K562 (cell line): ENCODE data around the gene GUK1. TPM values are rescaled to one million over a fixed set of nuclear protein-coding genes. Genes with fewer than 3 reads are reported as not detected.

Experiments used
- CHD2 ChIP-seq: IDR thresholded peaks from 2 replicates; pipeline ENCODE4 v1.6.1; 2011; ENCODE audit warnings: low read depth, low read length
- CREM ChIP-seq: IDR thresholded peaks from 2 replicates; pipeline ENCODE4 v1.6.1; 2014; ENCODE audit warnings: antibody characterized with exemption, low read depth
- EP300 ChIP-seq: IDR thresholded peaks from 2 replicates; pipeline ENCODE4 v1.6.1; 2012; ENCODE audit warnings: low read length, improper control_type of control experiment
- FOSL1 ChIP-seq: fragments of 200-800 bp; sonication (Bioruptor generic); conservative IDR thresholded peaks from 2 replicates; pipeline ENCODE4 v1.6.1; 2016; ENCODE audit warnings: missing genetic modification characterization, missing compliant biosample characterization
- KDM4B ChIP-seq, 2 experiments: fragments of 450-650 bp in 1 of 2; sonication (generic) in 1 of 2; IDR thresholded peaks; 2 replicates each; pipeline ENCODE4 v1.6.1; 2016 to 2017; ENCODE audit warnings: borderline replicate concordance in 2 of 2, antibody characterized with exemption in 1 of 2, low read depth in 1 of 2, mild to moderate bottlenecking in 1 of 2
- POLR2A ChIP-seq: fragments of 450-650 bp; conservative IDR thresholded peaks from 2 replicates; pipeline ENCODE4 v1.6.1; 2016
- POLR2B ChIP-seq: fragments of 450-650 bp; IDR thresholded peaks from 2 replicates; pipeline ENCODE4 v1.6.1; 2018; ENCODE audit warnings: low read depth; ENCODE audit not compliant: partially characterized antibody
- RBM17 ChIP-seq: fragments of 200-400 bp; formaldehyde crosslinking; IDR thresholded peaks from 2 replicates; pipeline ENCODE4 v1.6.1; 2017; ENCODE audit warnings: low read depth, mild to moderate bottlenecking, low read length, borderline replicate concordance
- SPI1 ChIP-seq: IDR thresholded peaks from 2 replicates; pipeline ENCODE4 v1.6.1; 2011; ENCODE audit warnings: low read depth, low read length, control low read depth, borderline replicate concordance
- SRSF9 ChIP-seq: fragments of 200-400 bp; formaldehyde crosslinking; IDR thresholded peaks from 2 replicates; pipeline ENCODE4 v1.6.1; 2017; ENCODE audit warnings: low read depth, low read length, borderline replicate concordance
- SUPT5H ChIP-seq: fragments of 450-650 bp; IDR thresholded peaks from 2 replicates; pipeline ENCODE4 v1.6.1; 2016
- YBX1 ChIP-seq: fragments of 450-650 bp; IDR thresholded peaks from 2 replicates; pipeline ENCODE4 v1.7.1; 2016; ENCODE audit warnings: mild to moderate bottlenecking
- ZNF717 ChIP-seq: fragments of 250-450 bp; sonication (Bioruptor Pico); IDR thresholded peaks from 2 replicates; pipeline ENCODE4 v1.5.0; 2021
- polyA plus RNA-seq, 8 experiments: library from polyadenylated mRNA; depleted of rRNA in 4 of 8; stranded (reverse) in 5 of 8; unstranded in 3 of 8; fragments of >200 nt; fragmentation: Nextera tagmentation in 2 of 8; fragmentation: Illumina TruSeq in 1 of 8; extraction: Ambion mirVana in 2 of 8; extraction: Trizol in 1 of 8; gene quantifications; 2 replicates each; pipeline versions ENCODE4 v1.2.1 to v1.2.3, GENCODE V29; 2011 to 2014; ENCODE audit warnings: inconsistent platforms in 1 of 8, missing spikeins in 1 of 8
- total RNA-seq, 7 experiments: library from RNA; depleted of rRNA in 6 of 7; stranded (reverse); fragments of >200 nt in 6 of 7; fragmentation: Illumina TruSeq in 2 of 7; extraction: Trizol in 2 of 7; gene quantifications; 2 replicates each; pipeline versions ENCODE4 v1.2.1 to v1.2.3, GENCODE V29; 2011 to 2021; ENCODE audit warnings: low replicate concordance in 1 of 7
- TF ChIP-seq, protein P1 (sequence below): fragments of 450-650 bp; formaldehyde crosslinking; IDR thresholded peaks from 2 replicates; pipeline ENCODE4 v1.4.0; 2022; ENCODE audit warnings: mild to moderate bottlenecking, moderate library complexity
- TF ChIP-seq, protein P2 (sequence below): sonication (generic); formaldehyde crosslinking; IDR thresholded peaks from 2 replicates; pipeline ENCODE4 v1.8.1; 2022; ENCODE audit warnings: missing genetic modification reagents
- TF ChIP-seq, protein P3 (sequence below): fragments of 150-350 bp; IDR thresholded peaks from 2 replicates; pipeline ENCODE4 v1.6.1; 2014; ENCODE audit warnings: low read depth, mild to moderate bottlenecking, low read length, borderline replicate concordance
- TF ChIP-seq, protein P4 (sequence below), 3 experiments: fragments of 200-800 bp in 1 of 3; sonication (Bioruptor generic) in 1 of 3; sonication (generic) in 1 of 3; formaldehyde crosslinking in 1 of 3; IDR thresholded peaks; 2 replicates each; pipeline versions ENCODE4 v1.6.1 to v1.8.0; 2016 to 2022; ENCODE audit warnings: mild to moderate bottlenecking in 2 of 3, missing compliant biosample characterization in 2 of 3, missing genetic modification characterization in 2 of 3, missing genetic modification reagents in 1 of 3
- TF ChIP-seq, protein P5 (sequence below): fragments of 450-650 bp; IDR thresholded peaks from 2 replicates; pipeline ENCODE4 v1.6.1; 2016; ENCODE audit warnings: antibody characterized with exemption

Gene GUK1
- total and polyA plus RNA-seq, 9 of the 15 experiments (the other 6 are each of a cell fraction or from before 2014, with no cell fraction given), result 7.0 to 331 (median 132) TPM

DNA sequence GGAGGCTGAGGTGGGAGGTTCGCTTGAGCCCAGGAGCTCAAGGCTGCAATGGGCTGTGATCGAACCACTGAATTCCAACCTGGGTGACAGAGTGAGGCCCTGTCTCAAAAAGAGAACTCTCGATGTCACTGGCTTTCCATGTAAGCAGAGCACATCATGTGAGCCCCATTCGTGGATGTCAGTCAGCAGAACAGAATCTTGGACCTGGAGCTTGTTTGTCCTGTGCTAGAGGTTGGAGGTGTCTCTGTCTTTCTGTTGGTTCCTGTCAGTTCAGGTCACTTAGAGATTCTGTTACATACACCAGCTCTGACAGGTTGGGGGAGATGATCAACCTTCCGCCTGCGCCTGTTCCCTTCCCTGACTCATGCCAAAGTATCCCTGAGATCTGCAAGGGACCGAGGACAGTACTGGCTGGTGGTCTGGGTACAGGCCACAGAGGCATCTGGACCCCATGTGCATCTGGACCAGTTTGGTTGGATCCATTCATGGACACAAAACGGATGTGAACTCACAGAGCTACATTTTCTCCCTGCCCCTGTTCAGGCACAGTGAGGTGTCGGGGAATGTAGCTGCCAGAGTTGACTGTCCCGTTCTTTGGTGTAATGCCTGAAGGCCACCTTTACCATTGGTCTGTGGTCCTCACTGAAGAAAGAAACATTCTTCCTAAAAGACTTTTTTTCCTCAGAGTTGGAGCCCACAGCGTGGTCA, 47.6 kb upstream of the GUK1 start (continued):
- no peak for TF ChIP-seq ZNF717 (CRISPR knock-in tag)
- TF ChIP-seq YBX1, result no peak
- peak; percentile 22; the same call in 1 of the 2 replicates for TF ChIP-seq SUPT5H
- no peak for TF ChIP-seq FOSL1 (tag)
- TF ChIP-seq SRSF9, result no peak
- TF ChIP-seq, protein P1, sequence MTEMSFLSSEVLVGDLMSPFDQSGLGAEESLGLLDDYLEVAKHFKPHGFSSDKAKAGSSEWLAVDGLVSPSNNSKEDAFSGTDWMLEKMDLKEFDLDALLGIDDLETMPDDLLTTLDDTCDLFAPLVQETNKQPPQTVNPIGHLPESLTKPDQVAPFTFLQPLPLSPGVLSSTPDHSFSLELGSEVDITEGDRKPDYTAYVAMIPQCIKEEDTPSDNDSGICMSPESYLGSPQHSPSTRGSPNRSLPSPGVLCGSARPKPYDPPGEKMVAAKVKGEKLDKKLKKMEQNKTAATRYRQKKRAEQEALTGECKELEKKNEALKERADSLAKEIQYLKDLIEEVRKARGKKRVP, result no peak
- 0 out of 2 replicates have a peak, but pooled peaks have one; percentile 36 for TF ChIP-seq POLR2A
- TF ChIP-seq, protein P2, sequence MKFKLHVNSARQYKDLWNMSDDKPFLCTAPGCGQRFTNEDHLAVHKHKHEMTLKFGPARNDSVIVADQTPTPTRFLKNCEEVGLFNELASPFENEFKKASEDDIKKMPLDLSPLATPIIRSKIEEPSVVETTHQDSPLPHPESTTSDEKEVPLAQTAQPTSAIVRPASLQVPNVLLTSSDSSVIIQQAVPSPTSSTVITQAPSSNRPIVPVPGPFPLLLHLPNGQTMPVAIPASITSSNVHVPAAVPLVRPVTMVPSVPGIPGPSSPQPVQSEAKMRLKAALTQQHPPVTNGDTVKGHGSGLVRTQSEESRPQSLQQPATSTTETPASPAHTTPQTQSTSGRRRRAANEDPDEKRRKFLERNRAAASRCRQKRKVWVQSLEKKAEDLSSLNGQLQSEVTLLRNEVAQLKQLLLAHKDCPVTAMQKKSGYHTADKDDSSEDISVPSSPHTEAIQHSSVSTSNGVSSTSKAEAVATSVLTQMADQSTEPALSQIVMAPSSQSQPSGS, result no peak
- TF ChIP-seq POLR2B, result peak; percentile 4
- TF ChIP-seq, protein P3, sequence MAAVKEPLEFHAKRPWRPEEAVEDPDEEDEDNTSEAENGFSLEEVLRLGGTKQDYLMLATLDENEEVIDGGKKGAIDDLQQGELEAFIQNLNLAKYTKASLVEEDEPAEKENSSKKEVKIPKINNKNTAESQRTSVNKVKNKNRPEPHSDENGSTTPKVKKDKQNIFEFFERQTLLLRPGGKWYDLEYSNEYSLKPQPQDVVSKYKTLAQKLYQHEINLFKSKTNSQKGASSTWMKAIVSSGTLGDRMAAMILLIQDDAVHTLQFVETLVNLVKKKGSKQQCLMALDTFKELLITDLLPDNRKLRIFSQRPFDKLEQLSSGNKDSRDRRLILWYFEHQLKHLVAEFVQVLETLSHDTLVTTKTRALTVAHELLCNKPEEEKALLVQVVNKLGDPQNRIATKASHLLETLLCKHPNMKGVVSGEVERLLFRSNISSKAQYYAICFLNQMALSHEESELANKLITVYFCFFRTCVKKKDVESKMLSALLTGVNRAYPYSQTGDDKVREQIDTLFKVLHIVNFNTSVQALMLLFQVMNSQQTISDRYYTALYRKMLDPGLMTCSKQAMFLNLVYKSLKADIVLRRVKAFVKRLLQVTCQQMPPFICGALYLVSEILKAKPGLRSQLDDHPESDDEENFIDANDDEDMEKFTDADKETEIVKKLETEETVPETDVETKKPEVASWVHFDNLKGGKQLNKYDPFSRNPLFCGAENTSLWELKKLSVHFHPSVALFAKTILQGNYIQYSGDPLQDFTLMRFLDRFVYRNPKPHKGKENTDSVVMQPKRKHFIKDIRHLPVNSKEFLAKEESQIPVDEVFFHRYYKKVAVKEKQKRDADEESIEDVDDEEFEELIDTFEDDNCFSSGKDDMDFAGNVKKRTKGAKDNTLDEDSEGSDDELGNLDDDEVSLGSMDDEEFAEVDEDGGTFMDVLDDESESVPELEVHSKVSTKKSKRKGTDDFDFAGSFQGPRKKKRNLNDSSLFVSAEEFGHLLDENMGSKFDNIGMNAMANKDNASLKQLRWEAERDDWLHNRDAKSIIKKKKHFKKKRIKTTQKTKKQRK, result no peak
- no peak for TF ChIP-seq SPI1
- no peak for TF ChIP-seq CREM
- no peak for TF ChIP-seq EP300
- no peak for TF ChIP-seq RBM17
- TF ChIP-seq, protein P4, sequence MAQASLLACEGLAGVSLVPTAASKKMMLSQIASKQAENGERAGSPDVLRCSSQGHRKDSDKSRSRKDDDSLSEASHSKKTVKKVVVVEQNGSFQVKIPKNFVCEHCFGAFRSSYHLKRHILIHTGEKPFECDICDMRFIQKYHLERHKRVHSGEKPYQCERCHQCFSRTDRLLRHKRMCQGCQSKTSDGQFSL (CRISPR knock-in tag; IDR thresholded peaks at IDR 0.05), result no peak
- TF ChIP-seq, protein P4 (tag; IDR thresholded peaks at IDR 0.05), result no peak
- no peak for TF ChIP-seq CHD2
- TF ChIP-seq, protein P5, sequence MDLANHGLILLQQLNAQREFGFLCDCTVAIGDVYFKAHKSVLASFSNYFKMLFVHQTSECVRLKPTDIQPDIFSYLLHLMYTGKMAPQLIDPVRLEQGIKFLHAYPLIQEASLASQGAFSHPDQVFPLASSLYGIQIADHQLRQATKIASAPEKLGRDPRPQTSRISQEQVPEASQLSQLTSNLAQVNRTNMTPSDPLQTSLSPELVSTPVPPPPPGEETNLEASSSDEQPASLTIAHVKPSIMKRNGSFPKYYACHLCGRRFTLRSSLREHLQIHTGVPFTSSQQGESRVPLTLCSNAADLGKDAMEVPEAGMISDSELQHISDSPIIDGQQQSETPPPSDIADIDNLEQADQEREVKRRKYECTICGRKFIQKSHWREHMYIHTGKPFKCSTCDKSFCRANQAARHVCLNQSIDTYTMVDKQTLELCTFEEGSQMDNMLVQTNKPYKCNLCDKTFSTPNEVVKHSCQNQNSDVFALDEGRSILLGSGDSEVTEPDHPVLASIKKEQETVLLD, result no peak
- TF ChIP-seq KDM4B (IDR thresholded peaks at IDR 0.05; ENCODE audit: borderline replicate concordance in 2 of 2, low read depth in 1 of 2), result no peak
